Measurements from ENCODE around the gene SCN11A.
"Not testable (repeated sequence)": the region's sequence is repeated elsewhere in the genome, so short reads cannot be mapped to it uniquely, and the experiment has no call there.

Gene SCN11A

DNA sequence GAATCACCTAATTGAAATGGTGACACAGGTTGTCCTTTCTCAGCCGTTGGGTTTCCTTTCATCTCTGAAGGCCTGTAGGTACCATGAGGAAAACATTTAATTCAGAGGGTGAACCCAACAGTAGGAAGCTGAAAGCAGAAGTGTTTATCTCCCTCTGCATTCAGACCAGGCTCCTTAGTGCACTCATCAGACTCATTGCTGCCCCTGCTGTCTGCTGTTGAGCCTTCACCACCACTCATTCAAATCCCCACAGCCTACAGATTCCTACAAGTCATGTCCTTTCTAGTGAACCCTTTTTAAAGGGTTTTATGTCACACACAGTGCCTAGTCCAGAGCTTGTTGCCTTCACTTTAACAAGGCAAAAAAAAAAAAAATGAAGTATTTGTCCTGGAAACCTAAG, 13.5 kb upstream of the SCN11A start:
- DNase-seq (ENCODE audit: low spot score) = peak; percentile 50

DNA sequence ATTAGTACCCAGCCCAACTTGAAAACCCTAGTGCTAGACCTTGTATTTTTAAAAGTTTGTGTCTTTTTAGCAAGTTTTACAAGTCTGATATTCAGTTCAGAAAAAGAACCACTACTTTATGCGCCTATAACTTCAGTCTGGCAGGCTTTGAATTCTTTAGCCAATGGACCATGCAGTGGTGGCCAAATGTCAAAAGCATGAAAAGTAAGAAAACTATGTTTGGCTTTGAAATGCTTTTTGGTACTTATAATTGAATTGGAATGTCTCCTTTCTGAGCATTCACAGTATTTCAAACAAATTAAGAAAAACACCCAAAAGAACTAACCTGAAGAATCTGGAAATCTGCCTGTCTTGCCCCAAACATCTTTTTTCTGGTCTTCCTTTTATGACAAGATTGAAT, 12.9 kb upstream of the SCN11A start:
- DNase-seq (ENCODE audit: low spot score) = no peak

DNA sequence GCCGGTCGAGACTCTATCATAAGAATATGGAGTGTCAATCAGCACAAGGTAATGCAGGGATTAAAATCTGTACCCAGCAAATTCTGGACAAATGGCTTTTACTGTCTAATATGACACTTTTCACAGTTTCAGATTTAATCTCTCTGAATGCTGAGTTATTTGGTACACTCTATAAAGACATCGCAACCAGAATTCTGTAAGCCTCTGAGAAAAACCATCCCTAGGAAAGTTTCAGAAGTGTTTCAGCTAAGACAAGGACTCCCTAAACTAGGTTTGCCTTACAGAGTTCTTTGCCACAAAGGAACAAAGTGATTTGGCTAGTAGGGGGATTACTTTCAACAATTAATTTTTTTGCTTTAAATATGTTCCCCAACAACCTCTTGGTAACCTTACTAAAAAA, 11.4 kb upstream of the SCN11A start:
- no peak for DNase-seq (ENCODE audit: low spot score)

DNA sequence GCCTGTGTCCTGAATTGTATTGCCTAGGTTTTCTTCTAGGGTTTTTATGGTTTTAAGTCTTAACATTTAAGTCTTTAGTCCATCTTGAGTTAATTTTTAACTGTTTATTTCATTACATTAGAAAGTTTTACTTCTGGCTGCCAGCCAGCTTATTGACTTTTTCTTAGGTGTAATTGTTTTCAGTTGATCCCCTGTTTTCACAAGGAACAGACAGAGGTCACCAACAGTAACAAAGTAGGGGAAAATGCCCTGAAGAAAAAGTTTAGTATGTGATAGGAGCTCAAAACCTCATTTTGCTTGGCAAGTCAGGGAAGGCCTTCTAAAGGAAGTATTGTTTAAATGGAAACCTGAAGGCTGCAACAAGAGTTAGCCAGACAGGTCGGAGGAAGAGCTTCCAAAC, 10.4 kb upstream of the SCN11A start:
- no peak for DNase-seq (ENCODE audit: low spot score)

DNA sequence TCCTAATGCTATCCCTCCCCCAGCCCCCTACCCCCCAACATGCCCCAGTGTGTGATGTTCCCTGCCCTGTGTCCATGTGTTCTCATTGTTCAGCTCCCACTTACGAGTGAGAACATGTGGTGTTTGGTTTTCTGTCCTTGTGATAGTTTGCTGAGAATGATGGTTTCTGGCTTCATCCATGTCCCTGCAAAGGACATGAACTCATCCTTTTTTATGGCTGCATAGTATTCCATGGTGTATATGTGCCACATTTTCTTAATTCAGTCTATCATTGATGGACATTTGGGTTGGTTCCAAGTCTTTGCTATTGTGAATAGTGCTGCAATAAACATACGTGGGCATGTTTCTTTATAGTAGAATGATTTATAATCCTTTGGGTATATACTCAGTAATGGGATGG, 9.5 kb upstream of the SCN11A start:
- DNase-seq (ENCODE audit: low spot score) = not testable (repeated sequence)

DNA sequence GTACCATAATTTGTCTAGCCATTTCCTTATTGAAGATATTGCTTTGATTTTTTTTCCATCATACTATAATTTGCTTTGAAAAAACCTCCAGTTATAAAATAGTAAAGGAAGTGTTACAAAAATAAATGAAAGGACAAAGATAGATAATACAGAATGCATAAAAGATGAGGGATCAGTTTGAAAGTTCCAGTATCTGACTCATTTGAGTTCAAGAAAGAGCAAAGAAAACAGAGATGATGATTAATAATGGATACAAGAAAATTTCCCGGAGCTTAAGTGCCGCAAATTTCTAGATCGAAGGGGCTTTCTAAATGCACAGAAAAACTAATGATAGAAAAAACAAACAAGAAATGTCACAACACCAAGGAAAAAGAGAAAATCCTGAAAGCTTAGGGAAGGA, 4.4 kb upstream of the SCN11A start:
- no peak for DNase-seq (ENCODE audit: low spot score)

DNA sequence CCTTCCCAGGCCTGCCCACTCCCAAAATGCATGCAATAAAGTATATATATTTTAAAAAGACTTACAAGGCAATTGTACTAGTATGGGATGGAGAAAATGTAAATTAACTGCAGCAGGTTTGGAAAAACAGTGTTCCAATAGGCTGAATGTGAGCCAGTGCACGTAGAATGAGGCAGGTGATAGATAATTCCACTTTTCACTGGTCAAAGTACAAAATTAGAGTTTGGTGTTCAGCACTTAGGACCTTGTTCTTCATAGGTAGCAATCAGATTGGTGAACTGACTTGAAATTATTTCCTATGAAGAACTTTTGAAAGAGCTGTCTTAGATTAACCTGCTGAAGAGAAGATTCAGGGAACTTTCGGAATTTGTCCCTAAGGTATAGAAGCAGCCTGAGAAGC, 2.0 kb upstream of the SCN11A start:
- DNase-seq (ENCODE audit: low spot score) = no peak

DNA sequence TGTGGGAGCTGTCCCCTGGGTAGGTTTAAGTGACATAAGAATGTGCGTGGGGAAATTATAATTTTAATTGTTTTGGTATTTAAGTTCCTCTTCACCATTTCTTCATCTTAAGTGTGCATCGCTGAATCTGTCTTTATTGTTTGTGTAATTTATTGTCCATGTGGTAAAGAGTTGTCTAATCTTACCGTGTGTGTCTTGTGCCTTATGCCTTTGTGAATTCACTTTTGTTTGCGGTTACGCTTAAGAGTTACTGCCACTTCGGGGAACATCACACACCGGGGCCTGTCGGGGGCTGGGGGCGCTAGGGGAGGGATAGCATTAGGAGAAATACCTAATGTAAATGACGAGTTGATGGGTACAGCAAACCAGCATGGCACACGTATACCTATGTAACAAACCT, 839 bp upstream of the SCN11A start:
- no peak for DNase-seq (ENCODE audit: low spot score)

DNA sequence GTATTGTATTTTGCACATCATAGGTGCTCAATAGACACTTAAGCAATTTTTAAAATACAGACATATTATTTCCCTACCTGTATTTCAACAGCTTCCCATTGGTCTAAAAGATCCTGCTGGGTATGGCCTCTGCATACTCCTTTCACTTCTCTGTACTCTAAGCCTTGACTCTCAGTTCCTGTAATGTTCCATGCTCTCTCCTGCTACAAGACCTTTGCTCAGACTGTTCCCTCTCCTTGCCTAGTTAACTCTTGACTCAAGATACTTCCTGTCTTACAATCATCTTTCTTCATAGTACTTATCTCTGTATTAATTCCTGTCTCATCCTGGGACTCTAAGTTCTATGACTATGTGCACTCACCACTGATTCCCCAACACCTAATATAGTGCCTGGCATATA, 1.7 kb downstream of the SCN11A start:
- DNase-seq (ENCODE audit: low spot score) = no peak

DNA sequence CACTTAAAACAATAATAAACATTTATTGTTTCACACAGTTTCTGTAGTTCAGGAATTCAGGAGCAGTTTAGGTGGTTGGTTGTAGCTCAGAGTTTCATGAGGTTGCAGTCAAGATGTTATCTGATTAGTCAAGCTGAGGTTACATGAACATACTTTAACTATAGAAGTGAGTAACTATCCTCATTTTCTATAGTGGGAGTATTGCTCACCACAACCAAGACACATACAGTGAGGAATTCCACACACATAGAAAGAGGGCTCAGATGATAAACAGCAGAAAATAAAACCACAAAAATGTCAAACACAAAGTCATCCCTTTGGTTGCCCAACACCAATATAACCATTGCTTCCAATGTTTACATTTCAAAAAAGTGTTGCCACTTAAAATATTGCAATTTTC, 13.6 kb downstream of the SCN11A start:
- no peak for DNase-seq (ENCODE audit: low spot score)

DNA sequence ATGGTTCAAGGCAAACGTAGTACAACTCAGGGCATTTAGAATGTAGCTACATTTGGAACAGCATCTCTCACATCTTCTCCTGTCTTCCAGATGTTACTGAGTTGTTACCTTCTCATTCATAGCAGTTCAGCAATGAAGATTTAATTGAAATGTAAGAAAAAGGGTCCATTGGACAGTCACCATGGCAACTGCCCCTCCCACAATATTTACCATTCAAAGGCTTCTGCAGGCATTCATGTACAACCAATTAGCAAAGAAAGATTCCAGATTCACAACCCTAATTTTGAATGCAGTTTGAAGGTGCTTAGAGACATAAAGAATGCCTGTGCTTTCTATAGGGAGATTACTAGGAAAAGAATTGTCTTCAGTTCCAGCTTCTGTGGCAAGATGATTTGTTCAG, 22.2 kb downstream of the SCN11A start:
- no peak for DNase-seq (ENCODE audit: low spot score)

DNA sequence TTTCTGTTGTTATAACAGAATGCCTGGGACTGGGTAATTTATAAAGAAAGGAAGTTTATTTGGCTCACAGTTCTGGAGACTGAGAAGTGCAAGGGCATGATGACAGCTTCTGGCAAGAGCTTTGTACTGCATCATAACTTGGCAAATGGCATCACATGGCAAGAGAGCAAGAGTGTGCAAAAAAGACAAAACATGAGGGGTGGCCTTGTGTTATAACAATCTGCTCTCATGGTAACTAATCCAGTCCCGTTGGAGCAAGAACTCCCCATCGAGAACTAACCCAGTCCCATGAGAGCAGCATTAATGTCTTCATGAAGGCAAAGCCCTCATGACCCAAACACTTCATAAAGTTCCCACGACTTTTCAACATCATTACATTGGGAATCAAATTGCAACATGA, 23.2 kb downstream of the SCN11A start:
- DNase-seq (ENCODE audit: low spot score) = no peak

DNA sequence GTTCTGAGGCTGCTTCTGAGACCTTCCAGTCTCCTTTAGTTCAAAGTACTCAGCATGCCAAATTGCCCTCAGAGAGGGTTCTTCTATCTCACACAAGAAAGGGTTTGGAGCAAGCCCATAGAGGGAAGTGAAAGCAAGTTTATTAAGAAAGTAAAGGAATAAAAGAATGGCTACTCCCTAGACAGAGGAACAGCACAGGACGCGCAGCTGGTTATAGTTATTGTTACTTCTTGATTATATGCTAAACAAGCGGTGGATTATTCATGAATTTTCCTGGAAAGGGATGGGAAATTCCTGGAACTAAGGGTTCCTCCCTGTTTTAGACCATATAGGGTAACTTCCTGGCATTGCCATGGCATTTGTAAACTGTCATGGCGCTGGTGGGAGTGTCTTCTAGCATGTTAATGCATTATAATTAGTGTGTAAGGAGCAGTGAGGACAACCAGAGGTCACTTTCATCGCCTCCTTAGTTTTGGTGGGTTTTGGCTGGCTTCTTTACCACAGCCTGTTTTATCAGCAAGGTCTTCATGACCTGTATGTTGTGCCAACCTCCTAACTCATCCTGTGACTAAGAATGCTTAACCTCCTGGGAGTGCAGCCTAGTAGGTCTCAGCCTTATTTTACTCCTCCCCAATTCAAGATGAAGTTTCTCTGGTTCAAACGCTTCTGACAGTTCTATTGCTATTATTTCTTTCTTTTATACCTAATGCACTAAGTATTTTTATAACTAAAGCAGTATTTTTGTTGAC, 26.3 kb downstream of the SCN11A start:
- no peak for DNase-seq (ENCODE audit: low spot score)

DNA sequence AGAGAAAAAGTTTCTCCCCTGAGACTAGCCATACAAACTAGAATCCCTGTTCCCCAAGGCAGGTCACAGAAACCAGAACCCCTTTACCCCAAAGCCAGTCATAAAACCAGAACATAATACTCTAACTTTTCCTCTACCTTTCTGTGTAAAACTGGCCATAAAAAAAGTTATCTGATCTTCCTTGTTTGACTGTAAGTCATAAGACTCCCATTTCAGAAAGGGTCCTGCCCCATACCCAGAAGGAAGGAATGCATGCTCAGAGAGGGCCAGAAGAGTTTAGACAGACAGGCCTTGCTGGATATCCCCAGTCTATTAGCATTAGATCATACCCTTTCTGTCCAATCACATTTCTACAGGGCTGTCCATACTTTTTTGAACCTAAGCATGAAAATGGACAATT, 27.2 kb downstream of the SCN11A start:
- no peak for DNase-seq (ENCODE audit: low spot score)

DNA sequence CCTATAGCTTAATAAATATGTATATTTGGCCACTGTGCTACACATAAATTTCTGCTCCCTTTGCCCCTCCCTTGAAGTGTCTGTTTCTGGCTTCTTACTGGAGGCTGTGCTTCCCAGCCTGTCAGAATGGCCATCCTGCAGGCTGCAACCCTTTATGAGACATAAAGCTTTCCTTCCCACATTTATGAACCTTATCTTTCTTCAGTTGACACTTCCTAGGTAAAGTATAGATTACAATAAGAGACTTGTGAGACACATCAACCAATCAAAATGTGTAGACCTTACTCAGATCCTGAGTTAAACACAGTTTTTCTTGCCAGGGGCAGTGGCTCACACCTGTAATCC, 29.5 kb downstream of the SCN11A start:
- DNase-seq (ENCODE audit: low spot score) = no peak

DNA sequence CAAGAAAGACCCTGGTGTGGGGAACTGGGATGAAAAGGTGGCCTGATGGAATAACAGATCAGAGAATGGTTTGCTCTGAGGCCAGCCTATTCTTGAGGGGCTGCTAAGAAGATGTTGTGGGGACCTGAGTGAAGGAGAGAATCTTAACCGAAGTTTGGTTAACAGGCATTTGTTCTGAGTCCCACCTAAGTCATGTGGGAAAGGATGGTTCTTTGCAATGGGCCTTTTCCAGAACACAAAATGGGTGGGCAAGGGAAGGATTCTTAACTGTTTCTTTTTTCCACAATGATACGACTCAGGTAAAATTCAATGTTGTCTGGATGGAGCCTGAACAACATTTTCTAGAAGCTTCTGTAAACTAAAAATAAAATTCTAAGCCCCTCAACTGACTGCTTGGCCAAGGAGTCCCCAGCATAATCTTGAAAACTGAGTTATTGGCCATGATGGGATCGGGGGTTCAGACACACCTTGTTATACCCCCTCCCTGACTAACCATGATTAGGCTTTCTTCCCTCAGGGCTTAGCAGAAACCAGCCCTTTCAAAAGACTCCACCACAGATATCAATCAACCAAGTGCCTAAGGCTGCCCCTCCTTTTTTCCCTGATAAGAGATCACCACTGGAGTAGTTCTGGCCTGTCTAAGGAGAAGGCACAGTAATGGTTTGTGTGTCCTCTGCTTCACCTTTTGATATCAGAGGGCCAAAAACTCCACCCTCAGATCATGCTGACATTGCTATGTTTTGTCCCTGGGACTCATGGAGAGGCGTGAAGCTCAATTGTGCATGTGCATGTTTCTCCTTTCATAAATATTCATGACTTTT, 30.1 kb downstream of the SCN11A start:
- no peak for DNase-seq (ENCODE audit: low spot score)

DNA sequence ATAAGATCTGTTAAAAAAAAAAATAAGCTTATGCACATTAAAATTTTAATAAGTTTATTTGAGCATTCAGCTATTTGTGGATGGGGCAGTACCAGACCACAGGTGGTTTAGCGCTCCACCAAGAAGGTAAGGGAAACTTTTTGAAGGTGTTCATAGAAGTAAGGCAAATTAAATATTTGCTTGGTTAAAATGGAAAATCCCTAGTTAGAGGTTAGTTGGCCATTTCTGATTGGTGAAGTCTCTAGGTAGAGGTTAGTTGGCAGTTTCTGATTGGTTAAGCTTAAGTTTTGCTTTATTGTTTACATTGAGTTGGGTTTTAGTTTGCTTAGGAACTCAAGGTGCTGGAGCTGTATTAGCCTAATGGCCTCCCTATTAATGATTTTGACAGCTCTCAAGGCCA, 30.7 kb downstream of the SCN11A start:
- no peak for DNase-seq (ENCODE audit: low spot score)

DNA sequence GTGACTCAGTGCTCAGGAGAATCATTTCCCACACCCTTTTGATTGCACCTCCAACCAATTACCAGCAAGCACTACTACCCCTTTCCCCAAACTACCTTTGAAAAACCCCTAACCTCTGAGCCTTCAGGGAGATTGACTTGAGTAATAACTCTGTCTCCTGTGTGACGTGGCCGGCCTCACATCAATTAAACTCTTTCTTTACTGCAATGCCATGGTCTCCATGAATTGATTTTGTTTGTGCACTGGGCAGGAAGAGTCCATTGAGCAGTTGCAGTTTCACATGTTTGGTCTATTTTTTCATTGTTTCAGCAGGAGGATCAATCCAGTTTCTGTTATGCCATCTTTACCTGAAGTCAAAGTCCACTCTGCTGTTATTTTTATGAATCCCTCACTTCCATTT, 32.4 kb downstream of the SCN11A start:
- no peak for DNase-seq (ENCODE audit: low spot score)

DNA sequence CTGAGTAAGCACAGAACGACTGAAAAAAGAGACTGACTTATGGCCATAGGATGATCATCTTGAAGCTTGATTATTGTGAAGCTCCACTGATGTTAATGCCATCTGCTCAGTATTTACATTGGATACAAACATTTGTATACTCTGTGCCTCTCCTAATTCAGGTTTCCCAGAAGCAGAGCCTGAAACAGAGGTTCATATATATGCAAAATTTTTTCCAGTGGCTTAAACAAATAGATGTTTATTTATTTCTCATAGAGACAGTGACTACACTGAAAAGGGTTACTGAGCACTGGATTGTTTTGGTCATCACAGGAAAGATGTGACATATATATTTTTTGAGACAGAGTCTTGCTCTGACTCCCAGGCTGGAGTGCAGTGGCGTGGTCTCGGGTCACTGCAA, 36.3 kb downstream of the SCN11A start:
- no peak for DNase-seq (ENCODE audit: low spot score)

DNA sequence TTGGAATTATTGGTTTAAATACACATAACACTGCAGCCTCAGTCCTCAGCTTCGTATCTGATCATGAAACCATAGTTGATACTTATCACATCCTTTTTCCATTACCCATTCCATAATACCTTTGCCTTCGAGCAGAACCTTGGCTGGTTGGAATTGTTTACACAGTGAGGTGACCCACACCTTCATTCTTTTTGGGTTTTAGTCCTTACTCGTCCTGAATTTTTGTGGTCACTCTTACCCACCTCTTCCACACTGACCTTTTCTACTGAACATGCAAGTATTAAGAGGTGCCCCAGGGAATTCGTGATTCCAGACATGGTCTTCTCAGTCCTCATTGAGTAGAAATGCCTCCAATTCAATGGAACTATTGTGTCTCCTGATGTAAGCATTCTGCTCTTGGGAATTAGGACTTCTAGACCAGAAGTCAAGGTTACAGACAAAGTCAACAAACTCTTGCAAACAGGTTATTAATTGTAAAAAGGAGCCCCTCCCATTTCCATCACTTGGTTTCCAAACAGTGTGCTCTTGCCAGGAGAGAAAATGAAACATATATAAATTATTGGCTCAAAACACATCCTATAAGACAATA, 37.7 kb downstream of the SCN11A start:
- no peak for DNase-seq (ENCODE audit: low spot score)

DNA sequence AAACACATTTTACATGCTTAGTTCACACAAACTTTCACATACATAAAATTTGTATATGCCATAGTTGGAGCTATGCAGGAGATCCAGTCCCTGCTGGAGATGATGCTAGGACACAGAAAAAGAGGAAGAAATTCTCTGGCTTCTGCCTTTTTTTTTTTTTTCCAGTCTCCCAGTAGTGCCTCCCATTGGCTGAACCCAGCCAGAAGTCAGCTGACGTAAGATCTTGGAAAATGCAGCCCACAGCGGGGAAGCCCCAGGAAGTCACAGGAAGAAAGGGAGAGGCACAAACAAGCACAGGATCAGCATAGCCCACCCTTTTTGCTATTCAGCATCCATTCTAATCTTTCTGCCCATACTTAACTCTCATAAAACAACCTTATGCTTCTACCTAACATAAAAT, 38.5 kb downstream of the SCN11A start:
- DNase-seq (ENCODE audit: low spot score) = no peak

DNA sequence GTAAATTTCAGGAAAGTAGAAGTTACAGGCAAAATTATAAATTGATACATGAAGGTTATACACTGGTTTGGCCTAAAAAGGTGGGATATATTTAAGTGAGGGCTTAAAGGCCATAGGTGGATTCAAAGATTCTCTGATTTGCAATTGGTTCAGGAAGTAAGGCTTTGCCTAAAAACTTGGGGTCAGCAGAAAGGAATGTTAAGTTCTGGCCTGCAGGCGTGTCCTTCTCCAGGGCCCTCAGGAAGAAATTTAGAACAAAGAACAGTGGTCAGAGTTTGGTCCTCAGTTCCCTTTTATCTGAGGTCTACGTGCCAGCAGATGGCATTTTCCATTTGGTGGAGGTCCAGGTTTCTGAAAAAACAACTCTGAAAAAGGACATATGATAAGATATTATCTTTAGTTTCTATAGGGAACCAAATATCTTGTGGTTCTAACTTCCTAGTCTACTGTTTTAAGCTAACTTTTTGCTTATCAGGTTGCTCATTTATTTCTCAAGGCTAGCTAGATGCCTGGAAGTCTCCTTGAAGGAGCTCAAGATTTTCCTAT, 40.5 kb downstream of the SCN11A start:
- no peak for DNase-seq (ENCODE audit: low spot score)

DNA sequence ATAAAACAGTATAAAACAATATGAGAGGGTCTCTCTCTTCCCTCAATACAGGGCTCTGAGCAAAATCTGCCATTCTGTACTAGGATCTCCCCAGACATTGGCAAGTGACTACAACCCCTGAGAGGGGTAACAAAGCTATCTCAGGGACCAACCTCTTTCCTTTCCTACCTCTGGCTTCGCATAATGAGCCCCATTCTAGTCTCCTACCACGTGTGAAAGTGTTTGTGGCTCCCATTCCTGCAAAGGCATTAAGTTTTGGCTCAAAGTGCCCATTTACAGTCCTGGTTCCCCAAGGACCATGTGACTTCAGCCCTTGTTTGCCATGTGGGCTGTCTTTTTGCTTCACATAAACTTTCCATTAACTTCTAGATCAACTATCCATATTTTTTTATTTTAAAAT, 46.4 kb downstream of the SCN11A start:
- no peak for DNase-seq (ENCODE audit: low spot score)

Measured in globus pallidus (tissue), 1 donor.